CD8-positive, alpha-beta memory T cell (primary cell): ENCODE data around the gene ASCC1. TPM values are rescaled to one million over a fixed set of nuclear protein-coding genes. Genes with fewer than 3 reads are reported as not detected.

Source experiments
- CTCF ChIA-PET: fragments of 350-600 bp; sonication (Branson Sonifier 250); formaldehyde crosslinking; loops from one replicate; lab custom pipeline; 2021; ENCODE audit warnings: antibody characterized with exemption; lab: Charles Lee
- POLR2A ChIA-PET: fragments of 350-600 bp; sonication (Branson Sonifier 250); formaldehyde crosslinking; loops from one replicate; lab custom pipeline; 2021; ENCODE audit warnings: antibody characterized with exemption; lab: Charles Lee
- DNase-seq, 5 donors: peaks; one replicate each; pipeline versions ENCODE4 v3.0.0 to v3.0.0-alpha.2; 2020 to 2022; ENCODE audit warnings: mixed read lengths in 1 of 5
- H3K27ac ChIP-seq: one replicate; pipeline ENCODE4 v1.7.0; 2013; ENCODE audit warnings: low read depth, mild to moderate bottlenecking, low read length, moderate library complexity
- H3K27me3 ChIP-seq: 2 replicates; pipeline ENCODE4 v1.7.0; 2013; ENCODE audit warnings: low read length, mild to moderate bottlenecking; ENCODE audit not compliant: insufficient read depth, poor library complexity, severe bottlenecking
- H3K36me3 ChIP-seq: 2 replicates; pipeline ENCODE4 v1.7.0; 2013; ENCODE audit warnings: mild to moderate bottlenecking, low read length, moderate library complexity; ENCODE audit not compliant: insufficient read depth
- H3K4me1 ChIP-seq: 2 replicates; pipeline ENCODE4 v1.7.0; 2013; ENCODE audit warnings: mild to moderate bottlenecking, low read length, moderate library complexity; ENCODE audit not compliant: insufficient read depth
- H3K4me3 ChIP-seq: 2 replicates; pipeline ENCODE4 v1.7.0; 2013; ENCODE audit warnings: mild to moderate bottlenecking, low read length
- H3K9me3 ChIP-seq: 2 replicates; pipeline ENCODE4 v1.7.0; 2013; ENCODE audit warnings: mild to moderate bottlenecking, low read length
- H3K27ac Mint-ChIP-seq, 8 donors: one replicate each; pipeline ENCODE4 v1.8.0; 2020 to 2021; ENCODE audit warnings: mixed read lengths in 8 of 8, mild to moderate bottlenecking in 6 of 8, inconsistent platforms in 3 of 8, moderate library complexity in 3 of 8
- H3K27me3 Mint-ChIP-seq, 2 donors: one replicate each; pipeline ENCODE4 v1.8.0; 2020 to 2021; ENCODE audit warnings: mixed read lengths in 2 of 2, mild to moderate bottlenecking in 1 of 2, moderate library complexity in 1 of 2
- H3K36me3 Mint-ChIP-seq, 3 donors: one replicate each; pipeline ENCODE4 v1.8.0; 2020 to 2021; ENCODE audit warnings: mixed read lengths in 3 of 3, inconsistent platforms in 1 of 3, mild to moderate bottlenecking in 1 of 3
- H3K4me1 Mint-ChIP-seq, 3 donors: one replicate each; pipeline ENCODE4 v1.8.0; 2020 to 2021; ENCODE audit warnings: mixed read lengths in 3 of 3, inconsistent platforms in 1 of 3, mild to moderate bottlenecking in 1 of 3
- H3K4me3 Mint-ChIP-seq, 7 donors: one replicate each; pipeline ENCODE4 v1.8.0; 2020 to 2021; ENCODE audit warnings: mixed read lengths in 7 of 7, mild to moderate bottlenecking in 6 of 7, moderate library complexity in 4 of 7, inconsistent platforms in 2 of 7
- H3K9me3 Mint-ChIP-seq, 5 donors: one replicate each; pipeline ENCODE4 v1.8.0; 2020 to 2022; ENCODE audit warnings: mixed read lengths in 5 of 5, mild to moderate bottlenecking in 3 of 5, moderate library complexity in 2 of 5, inconsistent platforms in 1 of 5
- polyA plus RNA-seq: library from polyadenylated mRNA; unstranded; fragments of 300-500 nt; fragmentation: Illumina TruSeq; gene quantifications from one replicate; pipeline ENCODE4 v1.2.3, GENCODE V29; 2021
- total RNA-seq, 2 experiments: library from RNA; stranded (reverse); gene quantifications; one replicate each; pipeline ENCODE4 v1.2.3, GENCODE V29; 2021

ASCC1 gene
- total and polyA plus RNA-seq, 3 experiments from 2014 or later, result 19.1 to 43.2 (median 36.3) TPM

GRCh38 chr10:72235544-72236279 is 19.6 kb upstream of the ASCC1 start:
- no peaks in the 10 kb centered on the region for H3K27me3 ChIP-seq
- Mint-ChIP-seq H3K9me3 (no peaks in the 10 kb centered on the region), H3K4me3 (peak overlapping the region in 1 of 7 donors; percentile 23), H3K27me3 (no peaks in the 10 kb centered on the region), H3K36me3 (peaks cover 7 to 48% (median 11%) of the 10 kb centered on the region in 3 donors), H3K27ac (peak overlapping the region in 3 of 8 donors; percentile 18 to 59 (median 55)), H3K4me1 (peaks cover 6 to 16% (median 10%) of the 10 kb centered on the region in 3 donors)
- no peaks in the 10 kb centered on the region for H3K9me3 ChIP-seq
- peaks cover 19% of the 10 kb centered on the region for H3K36me3 ChIP-seq
- DNase-seq, result no peak
- no peak overlapping the region for H3K4me3 ChIP-seq
- H3K4me1 ChIP-seq, result no peaks in the 10 kb centered on the region
- POLR2A ChIA-PET, result interaction anchor here (0.6 kb wide), 1 partner anchor 969 kb away, joined by 3 read pairs; no protein-coding TSS in a partner anchor
- CTCF ChIA-PET, result interaction anchor here (1.8 to 3.2 kb wide), 3 partner anchors 12 to 102 kb away, joined by 6 to 13 read pairs (median 9); partner anchors contain the start of gene DDIT4
- no peak overlapping the region for H3K27ac ChIP-seq

DNA sequence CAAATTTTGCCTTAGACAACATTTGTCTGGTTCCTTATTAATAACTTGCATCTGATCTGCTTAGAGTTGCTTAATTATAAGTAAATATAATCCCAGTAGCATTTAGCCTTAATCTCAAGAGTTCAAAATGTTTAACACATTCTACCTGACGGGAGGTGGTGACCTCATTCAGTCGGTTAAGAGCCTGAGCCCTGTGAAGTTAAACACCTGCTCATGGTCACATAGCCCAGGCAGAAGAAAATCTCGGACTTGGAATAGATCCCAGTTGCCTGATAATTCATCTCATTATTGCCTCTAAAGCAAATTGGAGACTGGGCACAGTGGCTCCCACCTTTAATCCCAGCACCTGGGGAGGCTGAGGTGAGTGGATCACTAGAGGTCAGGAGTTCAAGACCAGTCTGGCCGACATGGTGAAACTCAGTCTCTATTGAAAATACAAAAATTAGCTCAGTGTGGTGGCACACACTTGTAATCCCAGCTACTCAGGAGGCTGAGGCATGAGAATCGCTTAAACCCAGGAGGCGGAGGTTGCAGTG is 18.6 kb upstream of the ASCC1 start:
- H3K4me3 Mint-ChIP-seq, result no peak overlapping the region
- no peaks in the 10 kb centered on the region for H3K9me3 Mint-ChIP-seq
- peak overlapping the region in 2 of 8 donors; percentile 17 to 21 for H3K27ac Mint-ChIP-seq
- no peaks in the 10 kb centered on the region for H3K27me3 Mint-ChIP-seq
- peaks cover under 1% of the 10 kb centered on the region for H3K4me1 ChIP-seq
- no peaks in the 10 kb centered on the region for H3K27me3 ChIP-seq
- H3K36me3 ChIP-seq, result peaks cover 20% of the 10 kb centered on the region
- ChIA-PET POLR2A (no interaction called here), CTCF (no interaction called here)
- H3K4me3 ChIP-seq, result no peak overlapping the region
- H3K27ac ChIP-seq, result no peak overlapping the region
- peaks cover 8 to 59% (median 14%) of the 10 kb centered on the region in 3 donors for H3K36me3 Mint-ChIP-seq
- peaks cover 7 to 21% (median 10%) of the 10 kb centered on the region in 3 donors for H3K4me1 Mint-ChIP-seq
- no peak for DNase-seq
- H3K9me3 ChIP-seq, result no peaks in the 10 kb centered on the region

DNA sequence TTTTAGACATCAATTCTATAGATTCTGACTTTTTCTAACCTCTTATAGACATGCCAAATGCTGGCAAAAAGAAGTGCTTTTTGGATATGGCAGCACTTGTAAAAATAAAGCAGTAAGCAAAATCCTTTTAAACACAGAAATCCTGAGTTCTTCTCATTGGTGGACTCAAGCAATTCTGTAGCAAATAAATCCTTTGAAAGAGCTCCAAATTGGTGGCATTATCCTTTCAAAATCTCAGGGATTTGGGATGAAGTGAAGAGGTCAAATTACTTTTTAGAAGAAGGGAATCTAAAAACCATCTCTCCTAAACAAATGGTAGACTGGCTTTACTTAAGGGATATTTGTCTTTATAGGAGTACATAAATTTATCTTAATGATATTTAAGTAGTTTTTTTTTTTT is 17.5 kb upstream of the ASCC1 start:
- Histone ChIP-seq H3K9me3 (no peaks in the 10 kb centered on the region), H3K36me3 (peaks cover 30% of the 10 kb centered on the region), H3K4me3 (no peak overlapping the region), H3K27me3 (no peaks in the 10 kb centered on the region), H3K27ac (no peak overlapping the region), H3K4me1 (peaks cover 10% of the 10 kb centered on the region)
- Mint-ChIP-seq H3K4me3 (no peak overlapping the region), H3K9me3 (no peaks in the 10 kb centered on the region), H3K27me3 (no peaks in the 10 kb centered on the region), H3K27ac (no peak overlapping the region), H3K4me1 (peaks cover 15 to 27% (median 17%) of the 10 kb centered on the region in 3 donors), H3K36me3 (peaks cover 8 to 65% (median 15%) of the 10 kb centered on the region in 3 donors)
- DNase-seq, result no peak
- ChIA-PET POLR2A (no interaction called here), CTCF (interaction anchor here (0.6 kb wide), 1 partner anchor 23 kb away, joined by 3 read pairs; no protein-coding TSS in a partner anchor)

DNA sequence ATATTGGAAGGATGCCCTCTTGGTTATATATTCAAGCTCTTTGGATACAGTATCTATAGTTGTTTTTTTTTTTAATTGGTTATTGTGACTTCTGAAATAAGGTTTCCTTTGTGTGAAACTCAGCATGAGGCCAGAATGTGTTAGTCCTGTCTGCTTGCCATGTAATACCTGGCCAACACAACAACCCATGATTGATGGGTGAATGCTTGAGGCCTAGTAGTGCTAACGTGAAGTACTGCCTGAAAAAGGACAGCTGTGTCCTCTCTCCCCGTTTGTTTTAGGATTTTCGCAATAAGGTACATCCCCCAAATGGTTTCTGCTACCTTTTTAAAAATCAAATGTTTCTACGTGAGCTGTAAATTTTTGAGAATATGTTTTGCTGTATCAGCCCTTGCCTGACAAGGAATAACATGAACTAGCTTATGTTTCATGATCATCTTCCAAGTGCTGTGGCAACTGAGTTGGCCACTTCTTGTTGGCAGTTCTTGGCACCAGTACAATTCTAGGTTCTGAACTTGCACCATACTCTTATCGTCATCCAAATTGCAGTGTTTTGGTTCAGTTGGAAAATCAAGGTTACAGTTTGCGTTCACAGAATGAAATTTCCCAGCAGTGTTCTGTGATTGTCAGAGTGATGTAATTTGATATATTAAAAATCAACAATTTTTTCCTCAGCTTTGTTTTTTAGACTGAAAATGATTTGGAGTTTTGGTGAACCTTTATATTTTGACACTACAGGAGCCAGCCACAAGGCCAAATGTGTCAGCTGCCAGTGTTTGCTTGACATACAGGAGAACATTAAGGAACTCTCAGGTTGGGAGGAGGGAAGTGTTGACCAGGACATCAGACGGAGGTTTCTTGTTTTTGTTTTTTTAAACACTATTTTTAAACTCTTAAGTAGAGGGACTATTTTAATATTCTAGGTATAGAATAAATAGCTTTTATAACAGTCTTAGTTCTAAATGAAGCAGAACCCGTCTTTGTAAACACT is 13.5 kb upstream of the ASCC1 start:
- peaks cover 31 to 45% (median 34%) of the 10 kb centered on the region in 3 donors for H3K4me1 Mint-ChIP-seq
- DNase-seq, result no peak
- ChIA-PET CTCF (interaction anchor here (0.9 to 1.5 kb wide), 2 partner anchors 8 to 108 kb away, joined by 3 to 5 read pairs; no protein-coding TSS in a partner anchor), POLR2A (no interaction called here)
- no peaks in the 10 kb centered on the region for H3K9me3 Mint-ChIP-seq
- no peak overlapping the region for H3K4me3 Mint-ChIP-seq
- Histone ChIP-seq H3K27me3 (no peaks in the 10 kb centered on the region), H3K36me3 (peaks cover 29% of the 10 kb centered on the region), H3K4me1 (peaks cover 32% of the 10 kb centered on the region), H3K27ac (no peak overlapping the region), H3K9me3 (no peaks in the 10 kb centered on the region), H3K4me3 (no peak overlapping the region)
- H3K27me3 Mint-ChIP-seq, result no peaks in the 10 kb centered on the region
- peaks cover 8 to 56% (median 17%) of the 10 kb centered on the region in 3 donors for H3K36me3 Mint-ChIP-seq
- H3K27ac Mint-ChIP-seq, result peak overlapping the region in 6 of 8 donors; percentile 30 to 89 (median 80)

- H3K27ac ChIP-seq, result no peak overlapping the region
- H3K27me3 ChIP-seq, result no peaks in the 10 kb centered on the region
- H3K36me3 ChIP-seq, result peaks cover 31% of the 10 kb centered on the region
- POLR2A ChIA-PET, result interaction anchor here (0.6 to 0.7 kb wide), 2 partner anchors 13 to 141 kb away, joined by 3 to 5 read pairs; no protein-coding TSS in a partner anchor
- CTCF ChIA-PET, result interaction anchor here (0.7 to 1.5 kb wide), 3 partner anchors 9 to 109 kb away, joined by 3 to 5 read pairs (median 3); no protein-coding TSS in a partner anchor
- DNase-seq, result no peak
- no peaks in the 10 kb centered on the region for H3K9me3 ChIP-seq
- Mint-ChIP-seq H3K9me3 (no peaks in the 10 kb centered on the region), H3K36me3 (peaks cover 8 to 56% (median 18%) of the 10 kb centered on the region in 3 donors), H3K4me1 (peaks cover 40 to 55% (median 43%) of the 10 kb centered on the region in 3 donors), H3K27me3 (no peaks in the 10 kb centered on the region), H3K27ac (peak overlapping the region in 7 of 8 donors; percentile 30 to 74 (median 38)), H3K4me3 (no peak overlapping the region)
- H3K4me1 ChIP-seq, result peaks cover 44% of the 10 kb centered on the region
- H3K4me3 ChIP-seq, result no peak overlapping the region
These were observed 12.3 kb upstream of the ASCC1 start for GRCh38 chr10:72228318-72228751.

DNA sequence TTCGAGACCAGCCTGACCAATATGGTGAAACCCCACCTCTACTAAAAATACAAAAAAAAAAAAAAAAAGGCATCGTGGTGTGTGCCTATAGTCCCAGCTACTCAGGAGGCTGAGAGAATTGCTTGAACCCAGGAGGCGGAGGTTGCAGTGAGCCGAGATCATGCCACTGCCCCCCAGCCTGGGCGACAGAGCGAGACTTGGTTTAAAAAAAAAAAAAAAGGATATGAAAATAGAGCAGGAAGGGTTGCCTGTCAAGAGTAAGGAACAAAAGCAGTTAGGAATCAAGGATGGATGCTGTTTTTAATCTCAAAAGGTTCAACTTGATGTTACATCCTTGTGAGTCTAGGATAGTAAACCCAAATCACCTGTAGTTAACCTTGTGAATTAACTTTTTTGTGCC is 11.8 kb upstream of the ASCC1 start:
- H3K4me1 ChIP-seq, result peaks cover 49% of the 10 kb centered on the region
- ChIA-PET POLR2A (interaction anchor here (0.6 kb wide), 1 partner anchor 14 kb away, joined by 5 read pairs; no protein-coding TSS in a partner anchor), CTCF (no interaction called here)
- peaks cover 5 to 52% (median 16%) of the 10 kb centered on the region in 3 donors for H3K36me3 Mint-ChIP-seq
- no peaks in the 10 kb centered on the region for H3K9me3 ChIP-seq
- H3K27me3 Mint-ChIP-seq, result no peaks in the 10 kb centered on the region
- peaks cover 42 to 59% (median 48%) of the 10 kb centered on the region in 3 donors for H3K4me1 Mint-ChIP-seq
- H3K27ac ChIP-seq, result no peak overlapping the region
- H3K4me3 Mint-ChIP-seq, result no peak overlapping the region
- H3K27me3 ChIP-seq, result no peaks in the 10 kb centered on the region
- H3K4me3 ChIP-seq, result no peak overlapping the region
- H3K27ac Mint-ChIP-seq, result peak overlapping the region in 1 of 8 donors; percentile 34
- DNase-seq, result no peak
- H3K36me3 ChIP-seq, result peaks cover 28% of the 10 kb centered on the region
- no peaks in the 10 kb centered on the region for H3K9me3 Mint-ChIP-seq

DNA sequence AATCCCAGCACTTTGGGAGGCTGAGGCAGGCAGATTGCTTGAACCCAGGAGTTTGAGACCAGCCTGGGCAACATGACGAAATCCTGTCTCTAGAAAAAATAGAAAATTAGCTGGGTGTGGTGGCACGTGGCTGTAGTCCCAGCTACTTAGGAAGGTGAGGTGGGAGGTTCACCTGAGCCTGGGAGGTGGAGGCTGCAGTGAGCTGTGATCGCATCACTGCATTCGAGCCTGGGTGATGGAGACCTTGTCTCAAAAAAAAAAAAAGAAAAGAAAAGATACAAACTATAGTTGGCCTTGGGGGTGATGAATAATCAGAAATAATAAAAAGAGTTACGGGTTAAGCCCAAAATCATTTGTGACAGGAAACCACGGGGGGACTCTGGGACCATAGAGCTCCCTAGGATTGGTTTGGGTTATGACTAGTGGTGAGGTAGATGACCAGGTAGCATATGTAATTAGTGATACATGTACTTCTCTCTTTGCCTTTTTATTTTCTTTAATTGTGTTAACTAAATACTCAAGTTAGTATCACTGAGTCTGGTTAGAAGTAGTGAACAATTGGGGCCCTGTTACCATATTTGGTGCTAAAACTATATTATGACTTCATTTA is 10.4 kb upstream of the ASCC1 start:
- H3K27me3 ChIP-seq, result no peaks in the 10 kb centered on the region
- no peak overlapping the region for H3K27ac ChIP-seq
- no peak for DNase-seq
- H3K27ac Mint-ChIP-seq, result peak overlapping the region in 7 of 8 donors; percentile 2 to 72 (median 40)
- H3K9me3 Mint-ChIP-seq, result no peaks in the 10 kb centered on the region
- no peaks in the 10 kb centered on the region for H3K9me3 ChIP-seq
- H3K4me1 Mint-ChIP-seq, result peaks cover 44 to 63% (median 51%) of the 10 kb centered on the region in 3 donors
- H3K4me3 ChIP-seq, result no peak overlapping the region
- peaks cover 54% of the 10 kb centered on the region for H3K4me1 ChIP-seq
- no peaks in the 10 kb centered on the region for H3K27me3 Mint-ChIP-seq
- H3K4me3 Mint-ChIP-seq, result no peak overlapping the region
- ChIA-PET CTCF (interaction anchor here (0.7 to 1.1 kb wide), 2 partner anchors 49 to 115 kb away, joined by 3 read pairs; no protein-coding TSS in a partner anchor), POLR2A (interaction anchor here (0.6 kb wide), 1 partner anchor 56 kb away, joined by 3 read pairs; no protein-coding TSS in a partner anchor)
- peaks cover 28% of the 10 kb centered on the region for H3K36me3 ChIP-seq
- H3K36me3 Mint-ChIP-seq, result peaks cover 5 to 51% (median 18%) of the 10 kb centered on the region in 3 donors
